ENCODE data around the gene CDH13.

CDH13 gene

DNA sequence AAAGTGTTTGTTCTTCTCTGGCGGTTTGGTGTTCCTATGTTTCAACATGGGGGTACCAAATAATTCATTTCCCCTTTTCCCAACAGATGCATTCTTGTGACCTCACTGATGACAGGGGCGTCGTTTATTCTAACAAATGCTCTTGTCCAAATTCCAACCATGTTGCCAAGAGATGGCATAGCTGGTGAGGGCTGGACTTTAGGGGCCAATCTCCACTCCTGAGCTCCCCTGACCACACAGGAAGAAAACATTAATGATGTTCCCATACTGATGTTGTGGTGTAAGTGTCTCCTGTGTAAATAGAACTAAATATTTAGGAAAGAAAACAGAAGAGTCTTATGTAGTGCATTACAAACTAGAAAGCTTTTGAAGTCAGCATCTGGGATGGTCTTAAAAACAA lies 431.6 kb downstream of the CDH13 start:
- intact Hi-C loops (cut with DNase I; ENCODE audit: low total_unique reads): no loop called here
- H3K4me3 ChIP-seq: no peak overlapping the region
- H3K27ac ChIP-seq: no peak overlapping the region
- H3K9me3 ChIP-seq: no peaks in the 10 kb centered on the region
- H3K4me1 ChIP-seq: peaks cover 0 to 5% (median 0%) of the 10 kb centered on the region in 4 donors
- DNase-seq: no peak
- H3K27me3 ChIP-seq: no peaks in the 10 kb centered on the region
- no peaks in the 10 kb centered on the region for H3K36me3 ChIP-seq
- TF ChIP-seq CTCF (IDR thresholded peaks at IDR 0.05): no peak

DNA sequence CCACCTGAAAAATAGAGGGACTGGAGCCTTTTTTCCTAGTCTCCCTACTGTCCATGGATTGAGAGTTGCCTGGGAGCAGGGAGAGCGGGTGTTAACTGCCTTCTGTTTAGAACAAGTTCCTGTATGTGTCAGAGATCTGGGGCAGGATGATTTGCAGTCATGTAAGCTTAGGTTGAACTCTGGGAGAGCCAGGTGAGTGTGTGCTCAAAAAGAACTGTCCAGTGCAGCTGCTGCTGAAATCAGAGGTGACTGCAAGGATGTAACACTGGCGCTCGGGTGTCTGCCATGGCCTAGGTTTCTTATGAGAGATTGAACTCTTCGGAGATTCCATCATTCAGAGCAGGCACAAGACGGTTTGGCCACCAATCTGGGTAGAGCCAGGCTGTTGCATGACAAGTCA lies 432.5 kb downstream of the CDH13 start:
- H3K4me3 ChIP-seq: no peak overlapping the region
- no peaks in the 10 kb centered on the region for H3K9me3 ChIP-seq
- H3K27me3 ChIP-seq: no peaks in the 10 kb centered on the region
- H3K27ac ChIP-seq: no peak overlapping the region
- TF ChIP-seq CTCF (IDR thresholded peaks at IDR 0.05): no peak
- intact Hi-C loops (cut with DNase I; ENCODE audit: low total_unique reads): no loop called here
- peaks cover 0 to 11% (median 0%) of the 10 kb centered on the region in 4 donors for H3K4me1 ChIP-seq
- H3K36me3 ChIP-seq: no peaks in the 10 kb centered on the region
- no peak for DNase-seq

DNA sequence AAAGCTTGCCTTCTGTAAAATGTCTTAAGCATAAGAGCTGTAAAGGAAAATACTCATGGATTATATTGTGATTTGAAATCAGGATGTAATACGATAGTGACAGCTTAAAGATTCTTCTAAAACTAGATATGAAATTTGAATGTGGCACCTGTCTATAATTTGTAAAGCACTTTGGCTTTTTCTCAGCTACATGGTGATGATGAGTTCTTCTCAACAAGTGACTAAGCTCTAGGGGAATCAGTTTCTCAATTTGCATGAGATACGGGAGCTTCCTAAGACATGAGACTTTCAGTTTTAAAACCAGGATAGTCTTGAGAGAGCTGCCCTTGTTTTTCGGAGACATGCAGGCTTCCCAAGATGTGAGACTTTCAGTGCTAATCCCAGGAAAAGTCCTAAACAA lies 439.2 kb downstream of the CDH13 start:
- TF ChIP-seq CTCF (IDR thresholded peaks at IDR 0.05): no peak
- Histone ChIP-seq H3K27ac (no peak overlapping the region), H3K4me3 (no peak overlapping the region), H3K27me3 (no peaks in the 10 kb centered on the region), H3K4me1 (peaks cover 0 to 39% (median 14%) of the 10 kb centered on the region in 4 donors), H3K9me3 (no peaks in the 10 kb centered on the region), H3K36me3 (no peaks in the 10 kb centered on the region)
- DNase-seq: no peak
- intact Hi-C loops (cut with DNase I; ENCODE audit: low total_unique reads): no loop called here

DNA sequence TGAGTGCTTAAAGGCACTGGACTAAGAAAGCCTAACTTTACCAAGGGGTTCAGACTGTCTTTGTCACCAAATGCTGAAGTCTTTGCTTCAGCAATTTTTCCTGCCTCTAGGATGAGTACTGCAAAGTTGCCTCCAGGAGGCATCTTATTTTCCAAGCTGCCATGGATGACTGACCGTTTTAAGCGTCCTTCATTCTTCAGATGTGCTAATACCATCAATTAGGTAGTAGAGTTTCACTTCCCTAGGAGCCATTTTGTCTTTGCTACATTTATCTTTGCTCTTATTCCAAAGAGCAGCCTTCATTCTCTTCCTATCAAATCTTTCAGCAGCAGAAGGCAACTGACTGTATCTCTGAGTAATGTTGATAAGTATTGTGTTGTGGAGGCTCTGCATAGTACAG lies 440.1 kb downstream of the CDH13 start:
- H3K9me3 ChIP-seq: no peaks in the 10 kb centered on the region
- intact Hi-C loops (cut with DNase I; ENCODE audit: low total_unique reads): no loop called here
- peaks cover 0 to 42% (median 15%) of the 10 kb centered on the region in 4 donors for H3K4me1 ChIP-seq

GRCh38 chr16:83068686-83069085 lies 441.9 kb downstream of the CDH13 start:
- H3K27me3 ChIP-seq: no peaks in the 10 kb centered on the region
- peaks cover 0 to 34% (median 15%) of the 10 kb centered on the region in 4 donors for H3K4me1 ChIP-seq
- no peak for DNase-seq
- H3K4me3 ChIP-seq: no peak overlapping the region
- H3K36me3 ChIP-seq: no peaks in the 10 kb centered on the region
- H3K9me3 ChIP-seq: no peaks in the 10 kb centered on the region
- intact Hi-C loops (cut with DNase I; ENCODE audit: low total_unique reads): no loop called here
- H3K27ac ChIP-seq: peak overlapping the region; percentile 29 to 45
- TF ChIP-seq CTCF (IDR thresholded peaks at IDR 0.05): peak in 1 of 2 experiments; percentile 25

More for the DNA sequence above, 440.1 kb downstream of the CDH13 start:
- no peak for TF ChIP-seq CTCF (IDR thresholded peaks at IDR 0.05)
- no peaks in the 10 kb centered on the region for H3K27me3 ChIP-seq
- H3K4me3 ChIP-seq: no peak overlapping the region
- DNase-seq: no peak
- H3K27ac ChIP-seq: no peak overlapping the region
- H3K36me3 ChIP-seq: no peaks in the 10 kb centered on the region

Data from tibial artery (tissue), 4 donors.